B cell (primary cell): ENCODE measurements around the gene PACRG. TPM values are rescaled to one million over a fixed set of nuclear protein-coding genes. Genes with fewer than 3 reads are reported as not detected.

Experiments used
- ATAC-seq: fragments of 200-7000 bp; cut with Tn5 transposase; one replicate; pipeline ENCODE4 v1.10.0; 2021; ENCODE audit warnings: low read depth, mild to moderate bottlenecking, moderate number of reproducible peaks, moderate library complexity
- CTCF ChIA-PET: fragments of 350-600 bp; sonication (Branson Sonifier 250); formaldehyde crosslinking; loops from one replicate; lab custom pipeline; 2021; ENCODE audit warnings: antibody characterized with exemption, inconsistent platforms; lab: Charles Lee
- POLR2A ChIA-PET: fragments of 350-600 bp; sonication (Branson Sonifier 250); formaldehyde crosslinking; loops from one replicate; lab custom pipeline; 2021; ENCODE audit warnings: antibody characterized with exemption; lab: Charles Lee
- DNase-seq: peaks from one replicate; pipeline ENCODE4 v3.0.0; 2013
- H2AFZ ChIP-seq: 2 replicates; pipeline ENCODE4 v1.6.1; 2012; ENCODE audit warnings: mild to moderate bottlenecking, low read depth, low read length; ENCODE audit not compliant: insufficient read depth, poor library complexity, severe bottlenecking
- H3K27ac ChIP-seq, 2 donors: 1 replicate in 1 of 2; 2 replicates in 1 of 2; pipeline ENCODE4 v1.5.1; 2012 to 2013; ENCODE audit warnings: low read length in 2 of 2, mild to moderate bottlenecking in 2 of 2, moderate library complexity in 1 of 2
- H3K27me3 ChIP-seq, 4 experiments: fragments of 200-600 bp in 1 of 4; sonication (generic) in 1 of 4; replicated peaks in 1 of 4; 1 replicate in 2 of 4; 2 replicates in 2 of 4; pipeline versions ENCODE4 v1.6.1 to v1.7.0; 2013 to 2016; ENCODE audit warnings: low read length in 3 of 4, mild to moderate bottlenecking in 2 of 4, mixed read lengths in 1 of 4, moderate library complexity in 1 of 4; ENCODE audit not compliant: insufficient read depth in 4 of 4, control insufficient read depth in 3 of 4; ENCODE audit errors: control extremely low read depth in 1 of 4
- H3K36me3 ChIP-seq, 2 experiments: replicated peaks in 1 of 2; 1 replicate in 1 of 2; 2 replicates in 1 of 2; pipeline versions ENCODE4 v1.6.1 to v1.7.1; 2013; ENCODE audit warnings: low read length in 1 of 2; ENCODE audit not compliant: insufficient read depth in 2 of 2, control insufficient read depth in 1 of 2; ENCODE audit errors: control extremely low read depth in 1 of 2, extremely low read depth in 1 of 2
- H3K4me1 ChIP-seq, 2 donors: fragments of 200-600 bp in 1 of 2; sonication (generic) in 1 of 2; 1 replicate in 1 of 2; 2 replicates in 1 of 2; pipeline versions ENCODE4 v1.5.1 to v1.6.1; 2013 to 2017; ENCODE audit warnings: low read length in 2 of 2; ENCODE audit not compliant: control insufficient read depth in 2 of 2, insufficient read depth in 2 of 2
- H3K4me2 ChIP-seq: replicated peaks from 2 replicates; pipeline ENCODE3; 2012; ENCODE audit warnings: mild to moderate bottlenecking, low read depth, low read length; ENCODE audit not compliant: poor library complexity, severe bottlenecking
- H3K4me3 ChIP-seq, 5 experiments: fragments of 200-600 bp in 1 of 5; sonication (generic) in 1 of 5; 1 replicate in 3 of 5; 2 replicates in 2 of 5; pipeline versions ENCODE4 v1.5.1 to v1.7.0; 2011 to 2016; ENCODE audit warnings: low read length in 4 of 5, mild to moderate bottlenecking in 4 of 5, low read depth in 2 of 5, control low read depth in 1 of 5, moderate library complexity in 1 of 5; ENCODE audit not compliant: insufficient read depth in 1 of 5; ENCODE audit errors: control extremely low read depth in 1 of 5, extremely low read depth in 1 of 5
- H3K79me2 ChIP-seq: fragments of 200-600 bp; sonication (generic); one replicate; pipeline ENCODE4 v1.6.0; 2016; ENCODE audit warnings: low read length; ENCODE audit not compliant: control insufficient read depth, insufficient read depth
- H3K9ac ChIP-seq: fragments of 200-600 bp; sonication (generic); 2 replicates; pipeline ENCODE4 v1.6.1; 2017; ENCODE audit warnings: mild to moderate bottlenecking, low read length, moderate library complexity
- H3K9me3 ChIP-seq, 3 donors: one replicate each; pipeline versions ENCODE4 v1.6.1 to v1.7.1; 2013; ENCODE audit warnings: low read length in 2 of 3; ENCODE audit not compliant: control insufficient read depth in 2 of 3, insufficient read depth in 1 of 3; ENCODE audit errors: control extremely low read depth in 1 of 3
- H4K20me1 ChIP-seq: 2 replicates; pipeline ENCODE4 v1.6.0; 2012; ENCODE audit warnings: mild to moderate bottlenecking, low read length; ENCODE audit not compliant: insufficient read depth, control insufficient read depth, poor library complexity, severe bottlenecking
- H3K27ac Mint-ChIP-seq: one replicate; pipeline ENCODE4 v1.8.0; 2021; ENCODE audit warnings: mixed read lengths
- H3K27me3 Mint-ChIP-seq: one replicate; pipeline ENCODE4 v1.8.0; 2021; ENCODE audit warnings: mixed read lengths
- H3K4me1 Mint-ChIP-seq: one replicate; pipeline ENCODE4 v1.8.0; 2021; ENCODE audit warnings: mixed read lengths
- H3K4me3 Mint-ChIP-seq: one replicate; pipeline ENCODE4 v1.8.0; 2021; ENCODE audit warnings: mixed read lengths
- H3K9me3 Mint-ChIP-seq: one replicate; pipeline ENCODE4 v1.8.0; 2022; ENCODE audit warnings: mixed read lengths; ENCODE audit not compliant: insufficient read depth
- EZH2 ChIP-seq: IDR thresholded peaks from 2 replicates; pipeline ENCODE4 v1.6.1; 2012; ENCODE audit warnings: borderline replicate concordance, low read depth, mild to moderate bottlenecking, moderate library complexity, low read length; ENCODE audit not compliant: insufficient read depth, poor library complexity, severe bottlenecking
- WGBS: methylation state at CpG from one replicate; pipeline ENCODE4 v1.1.5; 2013; ENCODE audit warnings: missing lambda C conversion rate; ENCODE audit not compliant: insufficient coverage; 5-methylcytosine and 5-hydroxymethylcytosine counted together
- intact Hi-C: fragments of 100-400 bp; cut with micrococcal nuclease; formaldehyde crosslinking; loops from one replicate; pipeline ENCODE4 v1.10.0; 2022
- polyA plus RNA-seq: library from polyadenylated mRNA; depleted of rRNA; stranded (reverse); fragments of >200 nt; gene quantifications from 2 replicates; pipeline ENCODE4 v1.2.3, GENCODE V29; 2012
- total RNA-seq, 2 donors: library from RNA; stranded (reverse); fragments of 120-200 nt in 1 of 2; gene quantifications; 1 replicate in 1 of 2; 2 replicates in 1 of 2; pipeline versions ENCODE4 v1.2.3 to v1.2.4, GENCODE V29; 2013 to 2022
- TF ChIP-seq, protein P1 (sequence below): fragments of 200-600 bp; IDR thresholded peaks from one replicate; pipeline ENCODE4 v1.8.0; 2022; ENCODE audit warnings: antibody characterized with exemption, mild to moderate bottlenecking

Gene PACRG
- total and polyA plus RNA-seq, 2 donors (not counting 1 experiment from before 2014, with no cell fraction given), result not detected

DNA sequence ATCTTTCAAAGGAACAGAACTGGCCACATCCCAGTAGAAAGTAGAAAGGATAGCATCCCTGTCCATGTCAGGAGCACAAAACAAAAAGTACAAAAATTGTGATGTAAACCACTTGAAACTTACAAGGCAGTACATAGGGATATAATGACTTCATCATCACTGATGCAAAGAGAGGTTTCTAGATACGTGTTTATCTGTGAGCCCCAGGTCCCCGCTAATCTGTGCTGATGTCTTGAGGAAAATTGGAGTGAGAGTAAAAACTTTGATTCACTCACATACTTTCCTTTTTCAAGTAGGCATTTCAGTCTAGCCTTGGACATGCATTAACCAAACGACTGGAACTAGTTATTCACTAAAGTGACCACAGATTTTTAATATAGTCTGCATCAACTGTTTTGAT lies 470.1 kb downstream of the PACRG start:
- Mint-ChIP-seq H3K4me3 (no peak overlapping the region), H3K27ac (no peak overlapping the region), H3K4me1 (no peaks in the 10 kb centered on the region), H3K9me3 (no peaks in the 10 kb centered on the region), H3K27me3 (peaks cover 16% of the 10 kb centered on the region)
- H3K79me2 ChIP-seq, result no peaks in the 10 kb centered on the region
- no peaks in the 10 kb centered on the region for H3K27me3 ChIP-seq
- intact Hi-C loops, result no loop called here
- H3K4me1 ChIP-seq, result no peaks in the 10 kb centered on the region
- H2AFZ ChIP-seq, result no peak overlapping the region
- no peak for TF ChIP-seq EZH2
- TF ChIP-seq, protein P1, sequence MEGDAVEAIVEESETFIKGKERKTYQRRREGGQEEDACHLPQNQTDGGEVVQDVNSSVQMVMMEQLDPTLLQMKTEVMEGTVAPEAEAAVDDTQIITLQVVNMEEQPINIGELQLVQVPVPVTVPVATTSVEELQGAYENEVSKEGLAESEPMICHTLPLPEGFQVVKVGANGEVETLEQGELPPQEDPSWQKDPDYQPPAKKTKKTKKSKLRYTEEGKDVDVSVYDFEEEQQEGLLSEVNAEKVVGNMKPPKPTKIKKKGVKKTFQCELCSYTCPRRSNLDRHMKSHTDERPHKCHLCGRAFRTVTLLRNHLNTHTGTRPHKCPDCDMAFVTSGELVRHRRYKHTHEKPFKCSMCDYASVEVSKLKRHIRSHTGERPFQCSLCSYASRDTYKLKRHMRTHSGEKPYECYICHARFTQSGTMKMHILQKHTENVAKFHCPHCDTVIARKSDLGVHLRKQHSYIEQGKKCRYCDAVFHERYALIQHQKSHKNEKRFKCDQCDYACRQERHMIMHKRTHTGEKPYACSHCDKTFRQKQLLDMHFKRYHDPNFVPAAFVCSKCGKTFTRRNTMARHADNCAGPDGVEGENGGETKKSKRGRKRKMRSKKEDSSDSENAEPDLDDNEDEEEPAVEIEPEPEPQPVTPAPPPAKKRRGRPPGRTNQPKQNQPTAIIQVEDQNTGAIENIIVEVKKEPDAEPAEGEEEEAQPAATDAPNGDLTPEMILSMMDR, result no peak
- ATAC-seq, result no peak
- ChIA-PET CTCF (no interaction called here), POLR2A (no interaction called here)
- peaks cover 0 to 3% (median 0%) of the 10 kb centered on the region in 3 donors for H3K9me3 ChIP-seq
- no peak overlapping the region for H3K9ac ChIP-seq
- no peak overlapping the region for H3K4me2 ChIP-seq
- no peaks in the 10 kb centered on the region for H3K36me3 ChIP-seq
- no peak overlapping the region for H3K4me3 ChIP-seq
- no peak overlapping the region for H3K27ac ChIP-seq
- no peak for DNase-seq
- WGBS, result no CpG with 5 or more reads among the region's 3 CpGs
- H4K20me1 ChIP-seq, result no peaks in the 10 kb centered on the region

DNA sequence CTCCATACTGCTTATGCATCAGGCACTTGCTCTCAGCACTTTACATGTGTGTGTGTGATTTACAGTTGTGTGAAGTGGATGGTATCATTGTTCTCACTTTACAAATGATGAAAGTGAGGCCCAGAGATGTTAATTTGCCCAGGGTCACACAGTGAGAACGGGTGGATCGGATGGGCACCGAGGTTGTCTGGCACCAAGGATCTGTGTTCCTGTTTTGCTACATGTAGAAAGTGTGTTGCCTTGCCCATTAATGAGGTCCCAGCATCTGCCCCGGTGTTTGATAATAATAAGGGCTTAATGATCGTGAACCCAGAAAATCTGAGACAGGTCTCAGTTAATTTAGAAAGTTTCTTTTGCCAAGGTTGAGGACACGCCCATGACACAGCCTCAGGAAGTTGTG lies 470.6 kb downstream of the PACRG start:
- DNase-seq, result no peak
- Histone ChIP-seq H4K20me1 (no peaks in the 10 kb centered on the region), H2AFZ (no peak overlapping the region), H3K9ac (no peak overlapping the region), H3K9me3 (peaks cover 0 to 3% (median 0%) of the 10 kb centered on the region in 3 donors), H3K4me1 (no peaks in the 10 kb centered on the region), H3K36me3 (no peaks in the 10 kb centered on the region), H3K27ac (no peak overlapping the region), H3K27me3 (no peaks in the 10 kb centered on the region), H3K79me2 (no peaks in the 10 kb centered on the region), H3K4me2 (no peak overlapping the region), H3K4me3 (no peak overlapping the region)
- 85% methylated on average over 6 of the region's 6 CpGs for WGBS
- TF ChIP-seq, protein P1, result no peak
- TF ChIP-seq EZH2, result no peak
- ATAC-seq, result no peak
- H3K4me1 Mint-ChIP-seq, result no peaks in the 10 kb centered on the region
- ChIA-PET POLR2A (no interaction called here), CTCF (no interaction called here)
- no peak overlapping the region for H3K27ac Mint-ChIP-seq
- H3K9me3 Mint-ChIP-seq, result no peaks in the 10 kb centered on the region
- peaks cover 17% of the 10 kb centered on the region for H3K27me3 Mint-ChIP-seq
- no peak overlapping the region for H3K4me3 Mint-ChIP-seq
- intact Hi-C loops, result no loop called here
